Measurements from ENCODE around the gene SNAP29. TPM values are rescaled to one million over a fixed set of nuclear protein-coding genes. Genes with fewer than 3 reads are reported as not detected.
A peak's percentile ranks its signal among the peaks of the same experiment; 100 is the strongest.

Gene SNAP29
- total RNA-seq, 1 experiment from 2014 or later: 35.9 TPM

DNA sequence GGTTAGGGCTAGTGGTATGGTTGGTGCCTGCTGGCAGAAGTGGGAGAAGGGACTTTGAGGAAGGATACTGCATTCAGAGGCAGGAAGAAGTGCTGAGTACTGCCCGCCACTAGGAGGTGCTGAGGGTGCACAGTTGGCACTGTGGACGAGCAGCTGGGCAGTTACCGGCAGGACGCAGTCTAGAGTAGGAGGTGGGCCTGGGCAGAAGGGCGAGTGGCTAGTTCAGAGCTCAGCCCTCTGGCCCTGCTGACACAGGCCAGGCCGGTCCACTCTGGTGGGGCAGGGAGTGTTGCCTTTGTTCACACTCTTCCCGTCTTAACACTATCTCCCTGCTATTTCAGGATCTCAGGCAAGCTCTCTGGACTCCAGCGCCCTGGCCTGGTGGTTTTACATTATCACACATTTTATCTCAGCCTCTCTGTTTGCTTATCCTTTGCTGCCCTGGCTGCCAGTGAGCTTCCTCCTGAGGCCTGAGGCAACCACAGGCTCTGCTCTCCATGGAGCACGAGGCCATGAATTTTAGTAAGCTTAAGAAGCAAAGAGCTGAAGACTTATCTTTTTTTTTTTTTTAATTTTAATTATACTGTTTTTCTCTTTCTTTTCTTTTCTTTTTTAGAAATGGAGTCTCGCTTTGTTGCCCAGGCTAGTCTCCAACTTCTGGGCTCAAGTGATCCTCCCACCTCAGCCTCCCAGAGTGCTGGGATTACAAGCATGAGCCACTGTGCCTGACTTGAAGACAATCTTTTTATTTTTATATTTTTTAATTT is 26.9 kb downstream of the SNAP29 start:
- CTCF ChIA-PET: interaction anchor here (0.5 to 2.0 kb wide), 27 partner anchors 12 to 756 kb away, joined by 3 to 26 read pairs (median 4); partner anchors contain the start of genes CRKL, LRRC74B, LZTR1 and PI4KA
- Mint-ChIP-seq H3K36me3 (ENCODE audit: insufficient read depth, unreplicated experiment) (peaks cover 21% of the 10 kb centered on the region), H3K9me3 (ENCODE audit: low read depth, unreplicated experiment) (no peaks in the 10 kb centered on the region), H3K4me3 (ENCODE audit: low read depth, unreplicated experiment) (peak overlapping the region; percentile 32), H3K4me1 (ENCODE audit: low read depth, unreplicated experiment) (peaks cover 28% of the 10 kb centered on the region), H3K27me3 (ENCODE audit: unreplicated experiment) (no peaks in the 10 kb centered on the region), H3K27ac (ENCODE audit: unreplicated experiment) (peak overlapping the region; percentile 58)
- peak; percentile 98 for TF ChIP-seq CTCF (IDR thresholded peaks at IDR 0.05; ENCODE audit: unreplicated experiment)
- peak; percentile 90 for DNase-seq
- intact Hi-C loops (cut with micrococcal nuclease; ENCODE audit: unreplicated experiment): no loop called here
- no TSS peak for BruUV-seq (replicated peaks)

DNA sequence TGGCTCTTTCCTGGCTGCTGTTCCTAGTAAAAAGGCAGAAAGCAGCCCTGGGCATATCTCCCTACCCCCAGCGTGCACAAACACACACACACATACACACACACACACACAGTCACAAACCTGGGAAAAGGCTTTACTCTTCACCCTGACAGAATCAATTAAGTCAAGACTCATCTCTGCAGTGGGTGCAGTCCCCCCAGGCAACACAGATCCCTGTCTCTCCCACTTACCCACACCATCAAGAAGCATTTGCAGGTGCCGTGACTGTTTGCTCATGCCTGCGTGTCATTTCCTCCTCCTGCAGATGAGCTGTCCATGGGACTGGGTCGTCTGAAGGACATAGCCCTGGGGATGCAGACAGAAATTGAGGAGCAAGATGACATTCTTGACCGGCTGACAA is 28.6 kb downstream of the SNAP29 start:
- H3K27ac Mint-ChIP-seq (ENCODE audit: unreplicated experiment): no peak overlapping the region
- TF ChIP-seq CTCF (IDR thresholded peaks at IDR 0.05; ENCODE audit: unreplicated experiment): no peak
- H3K36me3 Mint-ChIP-seq (ENCODE audit: insufficient read depth, unreplicated experiment): peaks cover 16% of the 10 kb centered on the region
- no TSS peak for BruUV-seq (replicated peaks)
- no peak overlapping the region for H3K4me3 Mint-ChIP-seq (ENCODE audit: low read depth, unreplicated experiment)
- CTCF ChIA-PET: no interaction called here
- no peak for DNase-seq
- no peaks in the 10 kb centered on the region for H3K27me3 Mint-ChIP-seq (ENCODE audit: unreplicated experiment)
- H3K9me3 Mint-ChIP-seq (ENCODE audit: low read depth, unreplicated experiment): no peaks in the 10 kb centered on the region
- intact Hi-C loops (cut with micrococcal nuclease; ENCODE audit: unreplicated experiment): no loop called here
- peaks cover 12% of the 10 kb centered on the region for H3K4me1 Mint-ChIP-seq (ENCODE audit: low read depth, unreplicated experiment)

GRCh38 chr22:20889025-20889704 is 30.4 kb downstream of the SNAP29 start:
- no peak overlapping the region for H3K27ac Mint-ChIP-seq (ENCODE audit: unreplicated experiment)
- no peak for TF ChIP-seq CTCF (IDR thresholded peaks at IDR 0.05; ENCODE audit: unreplicated experiment)
- peaks cover 13% of the 10 kb centered on the region for H3K36me3 Mint-ChIP-seq (ENCODE audit: insufficient read depth, unreplicated experiment)
- CTCF ChIA-PET: interaction anchor here (0.6 kb wide), 1 partner anchor 150 kb away, joined by 3 read pairs; no protein-coding TSS in a partner anchor
- H3K4me3 Mint-ChIP-seq (ENCODE audit: low read depth, unreplicated experiment): no peak overlapping the region
- no peaks in the 10 kb centered on the region for H3K27me3 Mint-ChIP-seq (ENCODE audit: unreplicated experiment)
- no peaks in the 10 kb centered on the region for H3K9me3 Mint-ChIP-seq (ENCODE audit: low read depth, unreplicated experiment)
- BruUV-seq (replicated peaks): TSS peak; percentile 31
- no peak for DNase-seq
- intact Hi-C loops (cut with micrococcal nuclease; ENCODE audit: unreplicated experiment): no loop called here
- peaks cover 12% of the 10 kb centered on the region for H3K4me1 Mint-ChIP-seq (ENCODE audit: low read depth, unreplicated experiment)

GRCh38 chr22:20889904-20890540 is 31.2 kb downstream of the SNAP29 start:
- DNase-seq: no peak
- CTCF ChIA-PET: interaction anchor here (0.6 kb wide), 1 partner anchor 151 kb away, joined by 3 read pairs; no protein-coding TSS in a partner anchor
- Mint-ChIP-seq H3K27ac (ENCODE audit: unreplicated experiment) (no peak overlapping the region), H3K27me3 (ENCODE audit: unreplicated experiment) (no peaks in the 10 kb centered on the region), H3K4me3 (ENCODE audit: low read depth, unreplicated experiment) (no peak overlapping the region), H3K4me1 (ENCODE audit: low read depth, unreplicated experiment) (peaks cover 11% of the 10 kb centered on the region), H3K9me3 (ENCODE audit: low read depth, unreplicated experiment) (no peaks in the 10 kb centered on the region), H3K36me3 (ENCODE audit: insufficient read depth, unreplicated experiment) (peaks cover 13% of the 10 kb centered on the region)
- BruUV-seq (replicated peaks): no TSS peak
- intact Hi-C loops (cut with micrococcal nuclease; ENCODE audit: unreplicated experiment): no loop called here
- TF ChIP-seq CTCF (IDR thresholded peaks at IDR 0.05; ENCODE audit: unreplicated experiment): no peak
